ENCODE results near the gene ZNF625. TPM values are rescaled to one million over a fixed set of nuclear protein-coding genes. Genes with fewer than 3 reads are reported as not detected.

Gene ZNF625
- 10 to 100 TPM in 1 of 4 donors, 1 to 10 TPM in 3; 7.3 to 11.4 (median 8.0) TPM for total RNA-seq

DNA sequence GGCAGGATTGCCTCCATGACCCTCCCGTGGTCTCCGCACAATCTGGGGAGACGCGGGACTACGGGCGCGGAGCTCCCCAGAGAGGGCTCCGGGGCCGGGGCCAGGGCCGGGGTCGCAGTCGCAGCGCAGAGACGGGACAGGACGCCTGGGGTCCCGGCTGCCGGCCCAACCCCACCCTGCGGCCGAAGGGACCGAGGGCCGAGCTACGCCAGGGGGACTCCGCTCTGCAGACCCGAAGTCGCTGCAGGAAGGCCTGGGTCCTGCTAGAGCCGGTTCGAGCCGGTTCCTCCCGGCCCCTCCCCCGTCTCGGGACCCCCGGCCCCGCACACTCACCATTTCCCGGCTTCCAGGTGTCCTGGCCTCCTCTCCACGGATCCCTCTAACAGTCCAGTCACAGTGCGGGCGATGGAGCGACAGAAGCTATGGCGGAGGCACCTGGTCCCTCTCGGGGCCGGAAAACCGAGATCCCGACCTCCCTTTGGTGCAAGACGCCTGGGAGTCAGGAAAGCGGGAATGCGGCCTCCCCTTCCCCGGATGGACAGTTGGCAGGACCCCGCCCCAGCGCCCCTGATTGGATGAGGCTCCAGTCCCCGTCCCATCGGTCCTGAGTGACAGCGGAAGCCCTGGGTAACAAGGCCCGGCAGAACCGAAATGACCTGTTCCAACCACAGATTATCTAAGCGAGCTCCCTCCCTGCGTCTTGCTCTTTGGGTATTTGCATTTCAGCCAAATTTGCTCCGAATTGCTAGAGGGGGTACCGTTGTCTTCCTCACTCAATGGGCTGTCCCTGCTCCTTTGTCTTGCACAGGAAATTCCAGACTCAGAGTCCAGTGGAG lies at the start of gene ZNF625:
Gene ZNF625, minus strand, starts transcription at position 512 of the 836 bp plus-strand sequence. Its CDS starts 176 bp downstream, at position 336.
- TF ChIP-seq EP300 (IDR thresholded peaks at IDR 0.05): no peak
- TF ChIP-seq POLR2AphosphoS5 (IDR thresholded peaks at IDR 0.05): peak; percentile 55
- TF ChIP-seq POLR2A (IDR thresholded peaks at IDR 0.05): peak; percentile 36 to 39
- TF ChIP-seq, protein P1, sequence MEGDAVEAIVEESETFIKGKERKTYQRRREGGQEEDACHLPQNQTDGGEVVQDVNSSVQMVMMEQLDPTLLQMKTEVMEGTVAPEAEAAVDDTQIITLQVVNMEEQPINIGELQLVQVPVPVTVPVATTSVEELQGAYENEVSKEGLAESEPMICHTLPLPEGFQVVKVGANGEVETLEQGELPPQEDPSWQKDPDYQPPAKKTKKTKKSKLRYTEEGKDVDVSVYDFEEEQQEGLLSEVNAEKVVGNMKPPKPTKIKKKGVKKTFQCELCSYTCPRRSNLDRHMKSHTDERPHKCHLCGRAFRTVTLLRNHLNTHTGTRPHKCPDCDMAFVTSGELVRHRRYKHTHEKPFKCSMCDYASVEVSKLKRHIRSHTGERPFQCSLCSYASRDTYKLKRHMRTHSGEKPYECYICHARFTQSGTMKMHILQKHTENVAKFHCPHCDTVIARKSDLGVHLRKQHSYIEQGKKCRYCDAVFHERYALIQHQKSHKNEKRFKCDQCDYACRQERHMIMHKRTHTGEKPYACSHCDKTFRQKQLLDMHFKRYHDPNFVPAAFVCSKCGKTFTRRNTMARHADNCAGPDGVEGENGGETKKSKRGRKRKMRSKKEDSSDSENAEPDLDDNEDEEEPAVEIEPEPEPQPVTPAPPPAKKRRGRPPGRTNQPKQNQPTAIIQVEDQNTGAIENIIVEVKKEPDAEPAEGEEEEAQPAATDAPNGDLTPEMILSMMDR (IDR thresholded peaks at IDR 0.05): no peak
- Histone ChIP-seq H3K27ac (peak within 1 kb of the TSS; percentile 59 to 89 (median 80)), H3K4me3 (peak within 1 kb of the TSS; percentile 70 to 80), H3K9me3 (no peaks in the 10 kb centered on the region), H3K4me1 (peaks cover 0 to 29% (median 3%) of the 10 kb centered on the region in 3 donors), H3K36me3 (peaks cover 0 to 9% of the 10 kb centered on the region in 2 donors), H3K27me3 (no peaks in the 10 kb centered on the region)
- peak; percentile 97 for ATAC-seq
- WGBS, 2 donors (ENCODE audit: low coverage in 1 of 2): 0% methylated on average over 4 to 7 of the region's 58 CpGs

DNA sequence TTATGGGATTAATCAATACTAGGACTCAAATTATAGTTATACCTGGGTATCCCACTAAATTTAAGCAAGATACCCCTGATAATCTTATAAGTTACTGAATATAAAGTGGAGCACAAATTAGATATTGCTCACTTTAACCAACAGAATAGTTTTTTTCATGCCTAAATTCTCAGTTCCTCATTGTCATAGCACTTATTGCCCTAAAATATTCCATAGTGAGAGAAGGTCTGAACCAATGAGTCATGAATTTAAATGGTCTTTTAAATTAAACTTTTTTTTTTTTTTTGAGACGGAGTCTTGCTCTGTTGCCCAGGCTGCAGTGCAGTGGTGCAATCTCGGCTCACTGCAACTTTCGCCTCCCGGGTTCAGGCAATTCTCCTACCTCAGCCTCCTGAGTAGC lies 48.8 kb upstream of the ZNF625 start:
- TF ChIP-seq POLR2AphosphoS5 (IDR thresholded peaks at IDR 0.05): no peak
- TF ChIP-seq POLR2A (IDR thresholded peaks at IDR 0.05): no peak
- TF ChIP-seq, protein P1 (IDR thresholded peaks at IDR 0.05): no peak
- no peak for TF ChIP-seq EP300 (IDR thresholded peaks at IDR 0.05)
- Histone ChIP-seq H3K4me1 (no peaks in the 10 kb centered on the region), H3K36me3 (peaks cover 0 to 22% of the 10 kb centered on the region in 2 donors), H3K4me3 (no peak overlapping the region), H3K9me3 (peaks cover 0 to 50% (median 0%) of the 10 kb centered on the region in 3 donors), H3K27ac (no peak overlapping the region), H3K27me3 (no peaks in the 10 kb centered on the region)
- WGBS, 2 donors (ENCODE audit: low coverage in 1 of 2): 100% methylated on average over 3 of the region's 4 CpGs; no CpG with 5 or more reads in 1 of the 2 donors
- ATAC-seq: no peak

DNA sequence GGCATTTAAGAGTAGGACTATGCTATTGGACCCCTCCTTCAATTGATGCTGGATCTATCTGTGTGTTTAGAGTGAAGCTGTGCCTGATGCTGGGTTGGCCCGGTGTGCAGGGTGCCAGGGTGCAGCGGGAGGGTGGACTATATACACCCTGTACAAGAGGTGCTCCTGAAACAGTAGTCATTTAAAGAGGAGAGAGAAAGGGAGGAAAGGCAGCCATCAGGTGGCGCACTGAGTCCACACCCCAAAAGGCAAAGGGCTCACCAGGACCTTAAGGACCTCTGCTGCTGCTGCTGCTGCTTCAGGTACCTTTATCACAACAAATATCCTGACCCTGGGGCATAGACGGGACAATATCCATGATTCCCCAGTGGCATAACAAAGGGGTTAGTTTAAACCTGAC lies 45.7 kb upstream of the ZNF625 start:
- no peaks in the 10 kb centered on the region for H3K27me3 ChIP-seq
- TF ChIP-seq POLR2A (IDR thresholded peaks at IDR 0.05) (no peak), EP300 (IDR thresholded peaks at IDR 0.05) (no peak), POLR2AphosphoS5 (IDR thresholded peaks at IDR 0.05) (no peak)
- TF ChIP-seq, protein P1 (IDR thresholded peaks at IDR 0.05): peak in 1 of 4 experiments; percentile 13
- no peak overlapping the region for H3K27ac ChIP-seq
- no peak for ATAC-seq
- no peak overlapping the region for H3K4me3 ChIP-seq
- H3K36me3 ChIP-seq: peaks cover 0 to 3% of the 10 kb centered on the region in 2 donors
- no peaks in the 10 kb centered on the region for H3K4me1 ChIP-seq
- WGBS, 2 donors (ENCODE audit: low coverage in 1 of 2): 69% methylated on average over 4 of the region's 4 CpGs; no CpG with 5 or more reads in 1 of the 2 donors
- H3K9me3 ChIP-seq: peaks cover 0 to 28% (median 0%) of the 10 kb centered on the region in 3 donors

DNA sequence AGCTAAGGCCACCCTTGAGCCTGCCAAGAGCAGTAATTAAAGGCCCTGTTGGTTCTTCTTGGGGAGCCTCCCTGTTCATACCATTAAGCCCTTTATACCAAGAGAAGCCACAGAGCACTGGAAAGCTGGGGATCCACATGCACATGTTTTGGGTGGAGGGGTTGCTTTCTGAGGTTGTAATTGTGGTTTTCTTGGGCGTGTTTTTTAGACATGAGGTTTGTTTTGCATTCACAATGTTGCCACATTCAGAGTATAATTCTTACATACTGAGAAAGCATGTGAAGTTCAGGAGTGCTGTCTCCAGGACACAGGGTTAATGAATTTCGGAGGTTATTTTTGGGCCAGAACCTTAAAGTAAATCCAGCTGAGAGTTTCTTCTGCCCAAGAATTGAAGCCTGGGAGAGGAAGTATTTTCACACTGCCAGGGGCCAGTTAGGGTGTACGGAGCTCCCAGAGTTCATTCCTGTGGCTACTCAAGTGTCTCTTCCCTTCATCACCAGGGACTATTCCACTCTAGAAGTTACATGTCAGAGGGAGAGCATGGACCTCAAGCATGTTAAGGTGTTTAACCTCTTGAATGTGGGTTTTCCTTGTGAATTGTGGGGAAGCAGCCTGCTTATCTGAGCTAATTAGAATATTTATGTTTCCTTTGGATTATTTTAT lies 43.4 kb upstream of the ZNF625 start:
- TF ChIP-seq, protein P1 (IDR thresholded peaks at IDR 0.05): no peak
- TF ChIP-seq POLR2AphosphoS5 (IDR thresholded peaks at IDR 0.05) (no peak), EP300 (IDR thresholded peaks at IDR 0.05) (no peak), POLR2A (IDR thresholded peaks at IDR 0.05) (no peak)
- Histone ChIP-seq H3K4me1 (peaks cover 0 to 9% (median 0%) of the 10 kb centered on the region in 3 donors), H3K27ac (no peak overlapping the region), H3K27me3 (no peaks in the 10 kb centered on the region), H3K4me3 (no peak overlapping the region), H3K9me3 (peaks cover 0 to 20% (median 0%) of the 10 kb centered on the region in 3 donors), H3K36me3 (no peaks in the 10 kb centered on the region)
- ATAC-seq: no peak
- 83 to 85% methylated on average over 1 to 3 of the region's 3 CpGs for WGBS, 2 donors (ENCODE audit: low coverage in 1 of 2)

All from gastroesophageal sphincter (tissue), 4 donors.